ENCODE results near the gene ROCK2. TPM values are rescaled to one million over a fixed set of nuclear protein-coding genes. Genes with fewer than 3 reads are reported as not detected.

The ROCK2 gene
- total and polyA plus RNA-seq, 2 donors (not counting 1 experiment from before 2014, with no cell fraction given), result 2.3 to 30.2 TPM

DNA sequence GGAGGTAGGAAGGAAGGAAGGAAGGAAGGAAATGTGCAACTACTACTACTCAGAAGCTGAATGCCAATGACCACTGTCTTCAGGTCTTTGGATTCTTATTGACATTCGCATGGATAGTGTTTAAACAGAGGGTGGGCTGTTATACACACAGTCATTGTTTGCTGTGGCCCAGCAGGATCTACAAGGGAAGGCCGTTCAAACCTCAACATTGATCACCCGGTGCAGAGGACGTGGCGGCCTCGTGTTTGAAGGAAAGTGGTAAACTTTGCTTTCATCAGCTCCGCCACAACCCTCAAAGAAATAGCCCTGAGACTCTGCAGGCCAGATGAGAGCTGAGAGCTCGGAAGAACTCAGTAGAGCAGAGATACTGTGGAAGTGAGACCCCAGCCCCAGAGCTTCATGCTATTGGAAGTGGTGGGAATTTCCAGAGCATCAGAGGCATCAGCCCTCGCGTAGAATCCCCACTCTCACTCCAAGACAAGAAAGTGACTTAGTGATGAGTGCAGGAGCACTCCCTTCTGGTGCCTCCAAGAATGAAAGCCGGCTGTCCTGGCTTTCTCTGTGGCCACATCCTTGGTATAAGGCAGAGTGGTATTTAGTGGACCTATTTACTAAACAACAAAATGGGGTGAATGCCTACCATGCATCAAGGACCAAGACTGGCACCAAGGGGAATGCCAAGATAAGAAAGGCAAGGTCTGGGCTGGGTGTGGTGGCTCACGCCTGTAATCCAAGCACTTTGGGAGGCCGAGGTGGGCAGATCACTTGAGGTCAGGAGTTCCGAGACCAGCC, 10.1 kb upstream of the ROCK2 start:
- DNase-seq (no peak), ATAC-seq (ENCODE audit: low read depth) (no peak)
- Mint-ChIP-seq H3K4me1 (no peaks in the 10 kb centered on the region), H3K4me3 (no peak overlapping the region), H3K27me3 (peaks cover 3% of the 10 kb centered on the region), H3K9me3 (ENCODE audit: insufficient read depth) (no peaks in the 10 kb centered on the region), H3K27ac (no peak overlapping the region)
- Histone ChIP-seq H3K36me3 (replicated peaks in 1 of 2; ENCODE audit: control extremely low read depth in 1 of 2, control insufficient read depth in 1 of 2, extremely low read depth in 1 of 2, insufficient read depth in 2 of 2, low read length in 1 of 2) (no peaks in the 10 kb centered on the region), H3K79me2 (ENCODE audit: control insufficient read depth, insufficient read depth, low read length) (no peaks in the 10 kb centered on the region), H3K27ac (ENCODE audit: low read length in 2 of 2) (no peak overlapping the region), H3K27me3 (replicated peaks in 1 of 4; ENCODE audit: control extremely low read depth in 1 of 4, control insufficient read depth in 3 of 4, insufficient read depth in 4 of 4, low read length in 3 of 4) (peaks cover 0 to 2% (median 0%) of the 10 kb centered on the region in 4 experiments), H3K4me3 (ENCODE audit: control extremely low read depth in 1 of 5, extremely low read depth in 1 of 5, insufficient read depth in 1 of 5, low read depth in 2 of 5, low read length in 4 of 5) (no peak overlapping the region), H3K4me1 (ENCODE audit: control insufficient read depth in 2 of 2, insufficient read depth in 2 of 2, low read length in 2 of 2) (no peaks in the 10 kb centered on the region), H3K4me2 (replicated peaks; ENCODE audit: low read depth, low read length, poor library complexity, severe bottlenecking) (no peak overlapping the region), H4K20me1 (ENCODE audit: control insufficient read depth, insufficient read depth, low read length, poor library complexity, severe bottlenecking) (no peaks in the 10 kb centered on the region), H3K9me3 (ENCODE audit: control extremely low read depth in 1 of 3, control insufficient read depth in 2 of 3, insufficient read depth in 1 of 3, low read length in 2 of 3) (no peaks in the 10 kb centered on the region), H3K9ac (ENCODE audit: low read length) (no peak overlapping the region), H2AFZ (ENCODE audit: insufficient read depth, low read depth, low read length, poor library complexity, severe bottlenecking) (no peak overlapping the region)
- ChIA-PET CTCF (no interaction called here), POLR2A (interaction anchor here (0.9 kb wide), 1 partner anchor 34 kb away, joined by 8 read pairs; no protein-coding TSS in a partner anchor)
- TF ChIP-seq, protein P1, sequence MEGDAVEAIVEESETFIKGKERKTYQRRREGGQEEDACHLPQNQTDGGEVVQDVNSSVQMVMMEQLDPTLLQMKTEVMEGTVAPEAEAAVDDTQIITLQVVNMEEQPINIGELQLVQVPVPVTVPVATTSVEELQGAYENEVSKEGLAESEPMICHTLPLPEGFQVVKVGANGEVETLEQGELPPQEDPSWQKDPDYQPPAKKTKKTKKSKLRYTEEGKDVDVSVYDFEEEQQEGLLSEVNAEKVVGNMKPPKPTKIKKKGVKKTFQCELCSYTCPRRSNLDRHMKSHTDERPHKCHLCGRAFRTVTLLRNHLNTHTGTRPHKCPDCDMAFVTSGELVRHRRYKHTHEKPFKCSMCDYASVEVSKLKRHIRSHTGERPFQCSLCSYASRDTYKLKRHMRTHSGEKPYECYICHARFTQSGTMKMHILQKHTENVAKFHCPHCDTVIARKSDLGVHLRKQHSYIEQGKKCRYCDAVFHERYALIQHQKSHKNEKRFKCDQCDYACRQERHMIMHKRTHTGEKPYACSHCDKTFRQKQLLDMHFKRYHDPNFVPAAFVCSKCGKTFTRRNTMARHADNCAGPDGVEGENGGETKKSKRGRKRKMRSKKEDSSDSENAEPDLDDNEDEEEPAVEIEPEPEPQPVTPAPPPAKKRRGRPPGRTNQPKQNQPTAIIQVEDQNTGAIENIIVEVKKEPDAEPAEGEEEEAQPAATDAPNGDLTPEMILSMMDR (IDR thresholded peaks at IDR 0.05), result no peak
- TF ChIP-seq EZH2 (IDR thresholded peaks at IDR 0.05; ENCODE audit: borderline replicate concordance, insufficient read depth, low read depth, low read length, poor library complexity, severe bottlenecking), result no peak
- 92% methylated on average over 8 of the region's 14 CpGs for WGBS (ENCODE audit: insufficient coverage)
- intact Hi-C loops (cut with micrococcal nuclease), result no loop called here
